GM19099 (cell line): ENCODE results near the gene UBR4.

ENCODE experiments used
- POLR2A ChIP-seq: IDR thresholded peaks from 3 replicates; pipeline ENCODE4 v1.6.1; 2011; ENCODE audit warnings: low read depth; ENCODE audit not compliant: insufficient read length; ENCODE audit errors: extremely low read depth

Gene UBR4

DNA sequence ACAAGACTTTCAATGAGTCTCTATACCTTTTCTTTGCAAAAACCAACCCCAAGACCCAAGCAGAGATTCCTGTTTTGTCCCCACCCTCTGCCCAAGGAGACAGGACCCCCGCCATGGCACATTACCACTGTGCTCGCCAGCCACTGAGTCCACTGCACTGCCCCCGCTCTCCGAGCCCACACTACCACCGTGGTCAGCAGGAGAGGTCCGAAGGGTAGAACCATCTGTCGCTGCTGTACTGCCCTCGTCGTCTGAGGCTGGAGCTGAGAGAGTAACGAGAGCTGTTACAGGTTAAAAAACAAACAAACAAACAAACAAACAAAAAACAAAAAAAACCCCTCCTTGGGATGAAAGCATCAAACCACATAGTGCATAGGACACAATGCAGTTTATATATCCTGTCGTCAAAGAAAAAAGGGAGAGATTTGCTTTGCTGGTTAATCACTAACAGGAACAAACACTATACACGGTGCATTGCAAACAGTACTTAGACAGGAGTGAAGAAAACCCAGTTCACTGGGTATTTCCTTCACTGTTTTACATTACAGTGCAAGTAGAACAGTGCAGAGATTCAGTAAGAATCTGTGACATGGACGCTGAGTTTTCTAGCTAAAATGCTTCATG is 71.0 kb downstream of the UBR4 start:
- TF ChIP-seq POLR2A: no peak

GRCh38 chr1:19138331-19138730 is 71.7 kb downstream of the UBR4 start:
- TF ChIP-seq POLR2A: no peak

DNA sequence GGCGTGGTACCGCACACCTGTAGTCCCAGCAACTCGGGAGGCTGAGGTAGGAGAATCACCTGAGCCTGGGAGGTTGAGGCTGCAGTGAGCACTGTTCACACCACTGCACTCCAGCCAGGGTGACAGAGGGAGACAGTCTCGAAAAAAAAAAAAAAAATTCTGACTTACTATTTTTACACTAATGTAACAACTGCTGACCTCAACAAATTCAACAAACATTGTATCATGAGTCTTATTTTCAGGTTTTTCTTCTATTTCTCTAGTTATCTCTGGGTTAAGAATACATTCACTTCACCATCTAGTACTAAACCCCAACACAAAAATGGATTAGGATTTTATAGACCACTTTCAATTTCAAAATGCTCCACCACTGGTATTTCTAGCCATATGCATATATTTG is 72.9 kb downstream of the UBR4 start:
- no peak for TF ChIP-seq POLR2A

GRCh38 chr1:19133360-19133759 is 76.7 kb downstream of the UBR4 start:
- no peak for TF ChIP-seq POLR2A

DNA sequence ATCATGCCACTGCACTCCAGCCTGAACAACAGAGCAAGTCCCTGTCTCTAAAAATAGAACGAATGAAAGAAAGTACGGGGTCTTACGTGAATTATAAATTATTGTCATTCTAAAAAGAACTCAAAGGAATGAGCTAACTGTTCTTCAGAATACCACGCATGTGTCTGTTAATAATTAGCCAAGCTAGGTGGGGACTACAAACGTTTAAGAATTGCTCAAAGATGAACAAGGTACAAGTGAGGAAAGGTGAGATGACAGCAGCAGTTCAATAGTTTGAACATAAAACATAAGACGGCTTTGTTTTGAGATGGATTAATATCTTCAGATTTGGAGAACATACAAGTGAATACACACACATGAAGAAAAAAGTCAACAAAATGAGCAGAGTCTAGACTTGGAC is 79.6 kb downstream of the UBR4 start:
- no peak for TF ChIP-seq POLR2A

DNA sequence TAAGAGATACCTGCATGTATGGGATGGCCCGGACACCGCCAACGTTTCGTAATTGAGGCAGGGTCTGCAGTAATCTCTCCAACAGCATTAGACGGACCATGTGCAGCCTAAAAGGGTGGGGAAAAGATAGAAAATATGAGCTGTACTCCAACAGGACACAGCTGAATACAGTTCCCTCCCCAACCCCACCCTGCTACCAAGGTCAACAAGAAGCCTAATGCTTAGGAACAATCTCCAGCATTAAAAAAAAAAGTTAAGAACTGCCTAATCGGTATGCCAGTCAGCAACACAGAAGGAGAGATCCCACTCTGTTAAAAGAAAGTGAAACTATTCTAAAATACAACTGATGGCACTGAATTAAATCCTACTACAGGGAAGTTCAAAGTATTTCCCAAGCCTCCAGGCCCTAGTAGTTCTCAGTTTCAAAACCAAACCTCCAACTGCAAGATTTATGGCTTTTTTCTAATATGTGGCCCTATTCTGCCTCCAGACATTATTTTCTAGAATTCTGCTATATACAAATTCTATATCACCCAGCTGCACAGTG is 81.0 kb downstream of the UBR4 start:
- no peak for TF ChIP-seq POLR2A

DNA sequence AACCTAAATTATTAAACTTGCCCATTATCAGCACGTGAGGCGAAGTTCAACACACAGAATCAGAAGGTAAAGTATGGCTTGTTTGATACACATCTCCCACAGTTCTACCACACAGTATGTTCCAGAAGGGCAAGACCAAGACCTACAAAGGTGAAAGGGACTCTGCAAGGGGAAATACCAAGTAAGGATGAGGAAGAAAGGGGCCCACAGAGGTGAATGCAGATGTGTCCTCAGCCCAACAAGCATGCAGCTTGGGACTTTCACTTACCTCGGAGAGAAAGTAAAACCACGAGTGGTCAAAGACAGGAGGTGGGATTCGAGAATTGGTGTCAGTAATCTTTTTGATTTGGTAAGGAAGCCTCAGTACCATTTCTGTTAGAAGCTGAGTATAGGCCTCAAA is 85.8 kb downstream of the UBR4 start:
- TF ChIP-seq POLR2A: no peak

DNA sequence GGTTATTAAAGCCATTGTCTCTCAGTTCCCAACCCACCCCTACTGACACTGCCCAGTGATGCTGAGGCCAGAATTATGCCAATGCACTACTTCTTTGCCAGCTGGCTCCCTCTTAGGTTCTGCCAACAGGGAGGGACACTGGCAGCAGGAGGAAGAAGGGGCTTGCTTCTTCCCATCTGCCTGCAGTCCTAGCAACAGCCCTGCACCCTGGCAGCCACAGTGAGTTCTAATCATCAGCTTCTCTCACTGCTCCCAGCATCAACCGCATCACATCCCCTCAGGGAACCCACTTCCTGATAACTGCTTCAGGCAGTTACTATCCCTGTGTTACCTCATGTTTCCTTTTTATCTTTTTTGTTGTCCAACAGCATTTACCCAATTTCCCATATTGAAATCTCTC is 86.2 kb downstream of the UBR4 start:
- TF ChIP-seq POLR2A: no peak

GRCh38 chr1:19122668-19123067 is 87.4 kb downstream of the UBR4 start:
- TF ChIP-seq POLR2A: no peak

- no peak for TF ChIP-seq POLR2A
Observed at GRCh38 chr1:19121192-19121591, 88.9 kb downstream of the UBR4 start.

- TF ChIP-seq POLR2A: no peak
Observed at GRCh38 chr1:19120070-19120469, 90.0 kb downstream of the UBR4 start.

DNA sequence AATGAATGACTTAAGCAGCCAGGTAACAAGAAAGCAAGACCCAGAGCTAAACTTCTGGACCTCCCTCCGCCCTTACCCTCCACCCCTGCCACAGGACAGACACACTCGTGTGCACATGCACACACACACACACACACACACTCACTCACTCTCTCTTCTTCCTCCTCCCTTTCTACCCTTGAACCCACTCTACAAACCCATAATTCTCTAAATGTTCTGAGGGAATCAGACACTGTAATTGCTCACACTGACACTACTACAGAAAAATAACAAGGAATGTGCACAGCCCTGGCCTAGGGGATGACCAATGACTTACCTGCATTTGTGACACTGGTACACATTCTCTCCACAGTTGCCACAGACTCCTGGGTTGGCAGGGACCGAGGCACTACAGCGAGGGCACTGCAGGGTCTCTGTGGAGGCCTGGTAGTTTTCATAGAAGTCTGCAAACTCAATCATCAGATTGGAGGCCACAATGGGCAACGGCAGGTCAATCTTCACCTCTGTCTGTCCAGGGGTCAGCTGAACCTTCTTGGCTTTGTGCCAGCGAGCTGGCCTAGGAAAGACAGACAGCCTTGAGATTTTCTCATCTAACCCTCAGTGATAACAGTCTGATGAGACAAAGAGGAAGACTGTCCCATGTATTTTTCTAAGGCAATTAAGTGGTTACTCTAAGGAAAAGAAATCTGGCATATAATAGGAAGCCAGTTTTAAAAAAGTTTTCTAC is 94.8 kb downstream of the UBR4 start:
- TF ChIP-seq POLR2A: no peak

GRCh38 chr1:19113697-19114092 is 96.4 kb downstream of the UBR4 start:
- TF ChIP-seq POLR2A: no peak

DNA sequence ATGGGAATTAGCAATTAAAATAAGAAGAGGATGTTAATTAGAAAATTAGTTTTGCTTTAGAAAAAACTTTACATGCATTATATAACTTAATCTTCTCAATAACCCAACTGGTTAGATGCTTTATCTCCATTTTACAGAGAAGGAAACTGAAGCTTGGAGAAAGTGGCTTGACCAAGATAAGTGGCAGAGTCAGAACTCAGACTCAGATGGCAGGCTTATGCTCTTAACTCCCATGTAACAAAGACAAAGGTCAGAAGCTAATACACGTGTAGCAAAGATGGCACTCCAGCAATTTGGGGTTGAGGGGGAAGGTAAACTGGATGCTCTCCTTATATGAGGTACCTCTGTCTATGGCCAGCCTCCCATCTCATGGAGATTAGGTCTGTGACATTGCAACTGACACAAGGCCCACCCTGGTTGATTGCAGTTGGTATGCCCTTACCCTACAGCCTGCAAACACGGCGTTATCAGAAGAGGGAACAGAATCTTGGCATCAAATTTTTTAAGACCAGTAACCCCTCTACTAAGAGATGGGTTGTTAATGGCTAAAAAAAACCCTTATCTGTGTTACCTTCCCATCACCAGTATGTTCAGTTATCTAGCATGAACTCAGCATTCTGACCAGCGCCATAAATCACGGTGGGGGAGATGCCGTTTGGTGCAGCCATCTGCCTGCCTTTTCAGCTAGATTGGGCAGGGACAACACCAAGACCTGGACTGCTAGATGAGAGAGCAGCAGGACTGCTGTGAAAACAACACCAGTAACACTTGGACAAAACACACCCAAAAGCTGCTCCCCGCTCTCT is 97.0 kb downstream of the UBR4 start:
- no peak for TF ChIP-seq POLR2A

- no peak for TF ChIP-seq POLR2A
Observed at GRCh38 chr1:19110257-19110927, 99.7 kb downstream of the UBR4 start.

DNA sequence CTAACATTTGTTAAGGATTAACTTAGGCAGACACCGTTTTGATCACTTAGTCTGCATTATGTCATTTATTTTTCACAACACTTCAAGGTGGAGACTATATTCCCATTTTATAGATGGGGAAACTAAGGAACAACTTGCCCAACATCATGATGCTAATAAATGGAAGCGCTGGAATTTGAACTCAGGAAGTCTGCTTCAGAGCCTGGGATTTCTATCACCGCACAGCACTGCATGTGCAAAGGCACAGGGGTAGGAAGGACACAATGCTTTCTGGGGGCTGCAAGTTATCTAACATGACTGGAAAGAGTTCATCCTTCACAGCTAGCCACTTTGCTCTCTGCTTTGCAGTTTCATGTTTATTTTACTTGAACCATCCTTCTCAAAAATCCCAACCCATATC is 100.5 kb downstream of the UBR4 start:
- no peak for TF ChIP-seq POLR2A

DNA sequence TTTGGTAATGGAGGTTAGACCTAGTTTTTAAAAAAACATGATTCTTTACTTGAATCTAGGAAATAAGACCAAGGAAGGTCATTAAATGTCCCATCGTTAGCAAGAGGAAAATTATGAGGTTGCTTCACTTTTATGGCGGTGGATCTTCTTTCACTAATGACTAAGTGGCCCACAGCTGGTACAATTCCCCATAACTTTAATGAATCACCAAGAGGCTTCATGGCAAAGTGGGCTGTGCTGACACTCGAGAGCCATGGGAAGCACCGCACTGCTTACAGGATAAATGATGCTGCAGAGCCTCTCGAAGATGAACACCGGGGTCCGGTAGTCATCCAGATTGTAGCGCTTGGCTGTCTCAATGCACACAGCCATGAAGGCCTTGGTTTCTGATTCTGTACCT is 108.8 kb downstream of the UBR4 start:
- no peak for TF ChIP-seq POLR2A
